Uterus (tissue), 2 donors: ENCODE data around the gene MSL2.

ENCODE experiments used
- POLR2A ChIP-seq, 2 donors: fragments of 450-650 bp; IDR thresholded peaks; one replicate each; pipeline ENCODE4 v1.6.1; 2016; ENCODE audit warnings: antibody characterized with exemption in 2 of 2, mild to moderate bottlenecking in 1 of 2, moderate library complexity in 1 of 2
- TF ChIP-seq, protein P1 (sequence below), 4 experiments: fragments of 200-600 bp in 2 of 4; fragments of 450-650 bp in 2 of 4; sonication (generic) in 2 of 4; IDR thresholded peaks; one replicate each; pipeline ENCODE4 v1.5.1; 2016 to 2019; ENCODE audit warnings: antibody characterized with exemption in 4 of 4, mild to moderate bottlenecking in 2 of 4, moderate library complexity in 1 of 4

DNA sequence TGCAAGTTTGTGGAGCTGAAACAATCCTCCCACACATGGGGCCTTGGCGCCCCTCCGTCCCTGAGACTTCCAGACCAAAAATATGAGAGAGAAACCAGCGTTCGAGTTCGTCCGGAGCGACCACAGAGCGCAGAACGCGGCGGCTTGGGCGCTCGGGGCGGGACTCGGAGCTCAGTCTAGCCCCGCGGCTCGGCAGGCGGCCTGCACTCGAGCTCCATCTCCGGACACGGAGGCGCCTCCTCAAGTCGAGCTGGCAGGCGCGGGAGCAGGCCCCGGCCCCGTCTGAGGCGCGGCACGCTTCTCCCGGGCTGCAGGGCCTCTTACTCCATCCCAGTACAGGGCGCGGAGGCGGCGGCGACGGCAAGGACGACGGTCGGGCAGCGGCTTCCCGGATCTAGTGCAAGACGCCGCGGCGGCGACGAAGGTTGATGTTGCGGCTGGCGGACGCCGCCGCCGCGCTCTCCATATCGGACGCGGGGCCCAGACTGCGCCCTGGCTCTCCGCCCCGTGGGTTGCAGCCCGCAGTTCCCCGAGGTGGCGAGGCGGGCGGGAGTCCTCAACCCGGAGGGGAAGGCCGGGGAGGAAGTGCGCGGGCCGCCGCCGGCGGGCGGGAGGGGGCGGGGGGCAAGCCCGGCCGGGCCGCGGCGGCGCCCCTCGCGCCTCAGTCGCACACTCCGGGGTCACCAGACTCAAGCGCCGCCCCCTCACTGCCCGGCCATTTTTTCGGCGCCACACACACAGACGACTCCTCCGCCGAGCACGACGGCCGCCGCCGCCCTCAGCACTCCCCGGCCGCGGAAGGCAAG lies 674 bp downstream of the MSL2 start:
- TF ChIP-seq, protein P1, sequence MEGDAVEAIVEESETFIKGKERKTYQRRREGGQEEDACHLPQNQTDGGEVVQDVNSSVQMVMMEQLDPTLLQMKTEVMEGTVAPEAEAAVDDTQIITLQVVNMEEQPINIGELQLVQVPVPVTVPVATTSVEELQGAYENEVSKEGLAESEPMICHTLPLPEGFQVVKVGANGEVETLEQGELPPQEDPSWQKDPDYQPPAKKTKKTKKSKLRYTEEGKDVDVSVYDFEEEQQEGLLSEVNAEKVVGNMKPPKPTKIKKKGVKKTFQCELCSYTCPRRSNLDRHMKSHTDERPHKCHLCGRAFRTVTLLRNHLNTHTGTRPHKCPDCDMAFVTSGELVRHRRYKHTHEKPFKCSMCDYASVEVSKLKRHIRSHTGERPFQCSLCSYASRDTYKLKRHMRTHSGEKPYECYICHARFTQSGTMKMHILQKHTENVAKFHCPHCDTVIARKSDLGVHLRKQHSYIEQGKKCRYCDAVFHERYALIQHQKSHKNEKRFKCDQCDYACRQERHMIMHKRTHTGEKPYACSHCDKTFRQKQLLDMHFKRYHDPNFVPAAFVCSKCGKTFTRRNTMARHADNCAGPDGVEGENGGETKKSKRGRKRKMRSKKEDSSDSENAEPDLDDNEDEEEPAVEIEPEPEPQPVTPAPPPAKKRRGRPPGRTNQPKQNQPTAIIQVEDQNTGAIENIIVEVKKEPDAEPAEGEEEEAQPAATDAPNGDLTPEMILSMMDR (IDR thresholded peaks at IDR 0.05) = peak in 1 of 4 experiments; percentile 15
- no peak for TF ChIP-seq POLR2A (IDR thresholded peaks at IDR 0.05)
